ENCODE results near the gene STARD8. TPM values are rescaled to one million over a fixed set of nuclear protein-coding genes. Genes with fewer than 3 reads are reported as not detected.

Gene STARD8
- total and polyA plus RNA-seq, 4 experiments from 2014 or later = 0.14 to 0.86 (median 0.47) TPM; not detected in 1

GRCh38 chrX:68697465-68698125, 50.1 kb downstream of the STARD8 start:
- intact Hi-C loops (cut with micrococcal nuclease) = no loop called here
- no peaks in the 10 kb centered on the region for H3K9me3 ChIP-seq (ENCODE audit: control insufficient read depth in 1 of 2, low read length in 2 of 2)
- no peaks in the 10 kb centered on the region for H3K27me3 ChIP-seq (ENCODE audit: insufficient read depth, low read length)
- DNase-seq = no peak
- CTCF ChIA-PET (ENCODE audit: partially characterized antibody) = no interaction called here
- POLR2A ChIA-PET (ENCODE audit: partially characterized antibody) = no interaction called here
- peaks cover 0 to 5% (median 4%) of the 10 kb centered on the region in 4 donors for H3K4me1 Mint-ChIP-seq
- H3K36me3 ChIP-seq (ENCODE audit: insufficient read depth, low read length) = no peaks in the 10 kb centered on the region
- H3K4me1 ChIP-seq (ENCODE audit: insufficient read depth, low read length) = no peaks in the 10 kb centered on the region
- no peak overlapping the region for H3K4me3 Mint-ChIP-seq
- peaks cover 3 to 4% of the 10 kb centered on the region in 2 donors for H3K27me3 Mint-ChIP-seq
- no peak overlapping the region for H3K4me3 ChIP-seq (ENCODE audit: low read length in 2 of 2)
- H3K27ac ChIP-seq (ENCODE audit: low read depth, low read length) = no peak overlapping the region
- no peaks in the 10 kb centered on the region for H3K9me3 Mint-ChIP-seq
- no peaks in the 10 kb centered on the region for H3K36me3 Mint-ChIP-seq
- no peak overlapping the region for H3K27ac Mint-ChIP-seq

- H3K36me3 Mint-ChIP-seq = no peaks in the 10 kb centered on the region
- no peak for DNase-seq
- POLR2A ChIA-PET (ENCODE audit: partially characterized antibody) = no interaction called here
- H3K27me3 Mint-ChIP-seq = peaks cover 3 to 4% of the 10 kb centered on the region in 2 donors
- no peak overlapping the region for H3K4me3 Mint-ChIP-seq
- Histone ChIP-seq H3K36me3 (ENCODE audit: insufficient read depth, low read length) (no peaks in the 10 kb centered on the region), H3K27ac (ENCODE audit: low read depth, low read length) (no peak overlapping the region), H3K9me3 (ENCODE audit: control insufficient read depth in 1 of 2, low read length in 2 of 2) (no peaks in the 10 kb centered on the region), H3K27me3 (ENCODE audit: insufficient read depth, low read length) (no peaks in the 10 kb centered on the region), H3K4me3 (ENCODE audit: low read length in 2 of 2) (no peak overlapping the region), H3K4me1 (ENCODE audit: insufficient read depth, low read length) (no peaks in the 10 kb centered on the region)
- H3K4me1 Mint-ChIP-seq = peaks cover 0 to 5% (median 4%) of the 10 kb centered on the region in 4 donors
- intact Hi-C loops (cut with micrococcal nuclease) = no loop called here
- no peak overlapping the region for H3K27ac Mint-ChIP-seq
- CTCF ChIA-PET (ENCODE audit: partially characterized antibody) = interaction anchor here (0.6 kb wide), 1 partner anchor 371 kb away, joined by 3 read pairs; no protein-coding TSS in a partner anchor
- no peaks in the 10 kb centered on the region for H3K9me3 Mint-ChIP-seq
These were observed 51.5 kb downstream of the STARD8 start for GRCh38 chrX:68698942-68699341.

GRCh38 chrX:68699960-68700746, 52.7 kb downstream of the STARD8 start:
- Histone ChIP-seq H3K9me3 (ENCODE audit: control insufficient read depth in 1 of 2, low read length in 2 of 2) (no peaks in the 10 kb centered on the region), H3K4me1 (ENCODE audit: insufficient read depth, low read length) (no peaks in the 10 kb centered on the region), H3K27ac (ENCODE audit: low read depth, low read length) (no peak overlapping the region), H3K4me3 (ENCODE audit: low read length in 2 of 2) (no peak overlapping the region), H3K36me3 (ENCODE audit: insufficient read depth, low read length) (no peaks in the 10 kb centered on the region), H3K27me3 (ENCODE audit: insufficient read depth, low read length) (no peaks in the 10 kb centered on the region)
- no peak overlapping the region for H3K27ac Mint-ChIP-seq
- POLR2A ChIA-PET (ENCODE audit: partially characterized antibody) = no interaction called here
- peaks cover 0 to 3% (median under 1%) of the 10 kb centered on the region in 4 donors for H3K4me1 Mint-ChIP-seq
- no peaks in the 10 kb centered on the region for H3K9me3 Mint-ChIP-seq
- intact Hi-C loops (cut with micrococcal nuclease) = no loop called here
- peaks cover 1 to 2% of the 10 kb centered on the region in 2 donors for H3K27me3 Mint-ChIP-seq
- DNase-seq = no peak
- no peak overlapping the region for H3K4me3 Mint-ChIP-seq
- CTCF ChIA-PET (ENCODE audit: partially characterized antibody) = no interaction called here
- no peaks in the 10 kb centered on the region for H3K36me3 Mint-ChIP-seq

- no peak overlapping the region for H3K4me3 ChIP-seq (ENCODE audit: low read length in 2 of 2)
- H3K9me3 Mint-ChIP-seq = no peaks in the 10 kb centered on the region
- no peaks in the 10 kb centered on the region for H3K36me3 ChIP-seq (ENCODE audit: insufficient read depth, low read length)
- intact Hi-C loops (cut with micrococcal nuclease) = no loop called here
- DNase-seq = no peak
- no peaks in the 10 kb centered on the region for H3K27me3 Mint-ChIP-seq
- H3K27ac ChIP-seq (ENCODE audit: low read depth, low read length) = no peak overlapping the region
- H3K4me3 Mint-ChIP-seq = no peak overlapping the region
- ChIA-PET CTCF (ENCODE audit: partially characterized antibody) (no interaction called here), POLR2A (ENCODE audit: partially characterized antibody) (no interaction called here)
- no peaks in the 10 kb centered on the region for H3K36me3 Mint-ChIP-seq
- H3K4me1 Mint-ChIP-seq = no peaks in the 10 kb centered on the region
- no peaks in the 10 kb centered on the region for H3K4me1 ChIP-seq (ENCODE audit: insufficient read depth, low read length)
- no peaks in the 10 kb centered on the region for H3K9me3 ChIP-seq (ENCODE audit: control insufficient read depth in 1 of 2, low read length in 2 of 2)
- H3K27ac Mint-ChIP-seq = no peak overlapping the region
- H3K27me3 ChIP-seq (ENCODE audit: insufficient read depth, low read length) = no peaks in the 10 kb centered on the region
These were observed 55.9 kb downstream of the STARD8 start for GRCh38 chrX:68703369-68703768.

- no peak for DNase-seq
These were observed 56.4 kb downstream of the STARD8 start for GRCh38 chrX:68703846-68704245.

GRCh38 chrX:68705986-68706385, 58.5 kb downstream of the STARD8 start:
- Mint-ChIP-seq H3K4me1 (no peaks in the 10 kb centered on the region), H3K9me3 (no peaks in the 10 kb centered on the region), H3K4me3 (no peak overlapping the region), H3K36me3 (no peaks in the 10 kb centered on the region), H3K27me3 (no peaks in the 10 kb centered on the region), H3K27ac (no peak overlapping the region)
- DNase-seq = no peak
- H3K4me3 ChIP-seq (ENCODE audit: low read length in 2 of 2) = no peak overlapping the region
- H3K27ac ChIP-seq (ENCODE audit: low read depth, low read length) = no peak overlapping the region
- ChIA-PET POLR2A (ENCODE audit: partially characterized antibody) (no interaction called here), CTCF (ENCODE audit: partially characterized antibody) (interaction anchor here (1.4 kb wide), 1 partner anchor 1391 kb away, joined by 3 read pairs; no protein-coding TSS in a partner anchor)
- H3K27me3 ChIP-seq (ENCODE audit: insufficient read depth, low read length) = no peaks in the 10 kb centered on the region
- no peaks in the 10 kb centered on the region for H3K9me3 ChIP-seq (ENCODE audit: control insufficient read depth in 1 of 2, low read length in 2 of 2)
- intact Hi-C loops (cut with micrococcal nuclease) = no loop called here
- no peaks in the 10 kb centered on the region for H3K4me1 ChIP-seq (ENCODE audit: insufficient read depth, low read length)
- H3K36me3 ChIP-seq (ENCODE audit: insufficient read depth, low read length) = no peaks in the 10 kb centered on the region

More at GRCh38 chrX:68703846-68704245, 56.4 kb downstream of the STARD8 start:
- H3K27me3 ChIP-seq (ENCODE audit: insufficient read depth, low read length) = no peaks in the 10 kb centered on the region
- no peaks in the 10 kb centered on the region for H3K4me1 ChIP-seq (ENCODE audit: insufficient read depth, low read length)
- Mint-ChIP-seq H3K4me1 (no peaks in the 10 kb centered on the region), H3K9me3 (no peaks in the 10 kb centered on the region), H3K27ac (no peak overlapping the region), H3K4me3 (no peak overlapping the region), H3K27me3 (no peaks in the 10 kb centered on the region), H3K36me3 (no peaks in the 10 kb centered on the region)
- H3K9me3 ChIP-seq (ENCODE audit: control insufficient read depth in 1 of 2, low read length in 2 of 2) = no peaks in the 10 kb centered on the region
- intact Hi-C loops (cut with micrococcal nuclease) = no loop called here
- ChIA-PET POLR2A (ENCODE audit: partially characterized antibody) (no interaction called here), CTCF (ENCODE audit: partially characterized antibody) (no interaction called here)
- H3K27ac ChIP-seq (ENCODE audit: low read depth, low read length) = no peak overlapping the region
- H3K36me3 ChIP-seq (ENCODE audit: insufficient read depth, low read length) = no peaks in the 10 kb centered on the region
- H3K4me3 ChIP-seq (ENCODE audit: low read length in 2 of 2) = no peak overlapping the region

GRCh38 chrX:68708503-68709290, 61.2 kb downstream of the STARD8 start:
- no peaks in the 10 kb centered on the region for H3K27me3 ChIP-seq (ENCODE audit: insufficient read depth, low read length)
- intact Hi-C loops (cut with micrococcal nuclease) = no loop called here
- H3K9me3 ChIP-seq (ENCODE audit: control insufficient read depth in 1 of 2, low read length in 2 of 2) = no peaks in the 10 kb centered on the region
- POLR2A ChIA-PET (ENCODE audit: partially characterized antibody) = no interaction called here
- H3K4me1 ChIP-seq (ENCODE audit: insufficient read depth, low read length) = no peaks in the 10 kb centered on the region
- Mint-ChIP-seq H3K27ac (peak overlapping the region in 1 of 7 donors; percentile 11), H3K4me3 (no peak overlapping the region), H3K9me3 (no peaks in the 10 kb centered on the region), H3K27me3 (no peaks in the 10 kb centered on the region), H3K4me1 (no peaks in the 10 kb centered on the region), H3K36me3 (no peaks in the 10 kb centered on the region)
- no peak overlapping the region for H3K27ac ChIP-seq (ENCODE audit: low read depth, low read length)
- DNase-seq = no peak
- H3K4me3 ChIP-seq (ENCODE audit: low read length in 2 of 2) = no peak overlapping the region
- CTCF ChIA-PET (ENCODE audit: partially characterized antibody) = no interaction called here
- H3K36me3 ChIP-seq (ENCODE audit: insufficient read depth, low read length) = no peaks in the 10 kb centered on the region

All from CD4-positive, alpha-beta memory T cell (primary cell).